HG02884 (cell line): ENCODE data around the gene ING1.
"Not testable (repeated sequence)": the region's sequence is repeated elsewhere in the genome, so short reads cannot be mapped to it uniquely, and the experiment has no call there.

Source experiments
- ATAC-seq: cut with Tn5 transposase; IDR thresholded peaks from one replicate; pipeline ENCODE4 v1.9.1; 2021; ENCODE audit warnings: mild to moderate bottlenecking, moderate library complexity; ENCODE audit not compliant: unreplicated experiment

The ING1 gene

DNA sequence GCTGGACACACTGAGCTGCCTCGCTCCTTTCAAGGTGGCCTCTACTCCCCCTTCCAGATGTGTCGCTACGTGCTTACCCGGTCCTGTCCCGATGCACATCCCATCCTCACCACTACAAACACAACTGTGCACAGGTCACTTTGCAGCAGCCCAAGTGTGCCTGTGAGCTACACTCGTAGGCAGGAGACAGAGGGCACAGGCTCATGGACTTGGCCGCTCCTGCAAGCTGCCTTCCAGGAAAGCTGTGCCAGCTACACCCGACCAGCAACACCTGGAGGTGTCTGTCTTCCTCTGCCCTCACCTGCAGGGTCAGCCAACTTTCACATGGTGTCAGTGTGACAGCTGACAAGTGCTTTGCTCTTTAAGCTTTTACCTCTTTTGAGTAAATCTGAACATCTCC is 23.0 kb upstream of the ING1 start:
- ATAC-seq, result no peak

GRCh38 chr13:110695774-110696173 is 17.7 kb upstream of the ING1 start:
- ATAC-seq, result not testable (repeated sequence)

DNA sequence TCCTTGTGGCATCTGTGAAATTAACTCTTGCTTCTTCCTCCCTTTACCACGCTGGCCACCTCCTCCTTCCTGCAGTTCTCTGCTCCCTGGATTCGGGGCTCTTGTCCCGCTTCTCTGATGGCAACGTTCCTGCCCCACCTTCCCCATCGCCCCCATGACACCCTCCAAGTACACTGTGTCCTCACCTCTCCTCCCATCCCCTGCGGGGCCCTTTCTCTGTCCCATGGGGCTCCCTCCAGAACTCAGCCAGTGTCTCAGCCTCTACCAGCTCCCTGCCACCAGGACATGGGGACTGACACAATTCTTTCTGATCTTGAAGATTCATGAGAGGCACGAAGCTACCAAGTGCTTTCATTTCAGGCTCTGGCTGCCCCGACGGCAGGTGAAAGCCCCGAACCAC is 16.7 kb upstream of the ING1 start:
- ATAC-seq, result no peak

DNA sequence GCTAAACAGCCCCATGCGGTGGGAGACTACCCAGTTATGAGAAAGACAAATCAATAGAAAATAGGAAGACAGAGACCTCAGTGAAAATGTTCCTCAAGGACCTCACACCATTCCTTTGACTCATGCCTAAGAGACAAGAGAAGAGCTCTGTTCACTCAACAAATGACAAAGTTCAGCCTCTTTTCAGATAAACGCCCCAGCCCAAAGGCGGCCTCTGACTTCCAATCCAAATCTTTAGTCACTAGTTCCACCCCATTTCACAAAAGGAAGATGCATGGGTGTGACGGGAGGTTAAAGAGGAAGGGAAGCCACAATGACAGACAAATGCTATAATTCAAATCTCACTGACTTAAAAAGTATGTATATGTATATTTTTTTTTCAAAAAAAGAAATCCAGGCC is 15.7 kb upstream of the ING1 start:
- ATAC-seq, result no peak

- peak; percentile 71 for ATAC-seq
Measured at GRCh38 chr13:110698689-110699088, 14.8 kb upstream of the ING1 start.

GRCh38 chr13:110699148-110700145 is 14.1 kb upstream of the ING1 start:
- no peak for ATAC-seq

DNA sequence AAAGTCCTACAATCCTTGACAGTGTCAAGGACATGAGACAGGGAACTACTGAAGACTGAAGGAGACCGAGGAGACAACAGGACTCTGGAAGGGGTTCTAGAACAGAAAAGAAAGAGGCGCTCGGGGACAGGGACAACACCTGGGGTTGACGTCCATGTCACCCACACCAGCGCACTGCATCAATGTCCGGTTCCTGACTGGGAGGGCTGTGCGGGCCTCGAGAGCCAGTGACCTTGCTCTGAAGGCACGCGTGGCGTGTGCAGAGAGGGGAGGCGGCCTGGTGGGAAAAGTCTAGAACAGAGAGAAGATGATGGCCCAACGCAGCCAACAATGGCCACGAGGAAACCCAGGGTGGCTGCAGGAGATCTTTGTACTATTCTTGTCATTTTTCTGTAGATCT is 13.3 kb upstream of the ING1 start:
- no peak for ATAC-seq

DNA sequence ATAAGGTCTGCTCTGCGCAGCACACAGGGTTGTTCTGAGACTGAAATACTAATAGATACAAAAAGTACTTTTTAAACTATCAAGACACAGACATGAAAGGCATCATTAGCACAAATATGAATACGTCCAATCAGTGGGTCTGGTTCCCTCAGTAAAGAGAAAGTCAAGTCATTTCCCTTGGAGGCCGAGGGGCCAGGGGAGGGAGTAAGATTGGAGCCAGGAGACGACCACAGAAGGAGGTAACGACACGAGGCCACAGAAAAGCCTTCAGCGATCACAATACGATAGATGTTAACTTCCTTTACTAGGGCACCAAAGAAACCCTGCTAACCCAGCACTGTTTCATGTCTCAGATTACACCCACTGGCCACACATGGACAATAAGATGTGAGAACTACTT is 12.9 kb upstream of the ING1 start:
- ATAC-seq, result no peak

- ATAC-seq, result not testable (repeated sequence)
Measured at GRCh38 chr13:110701061-110701460, 12.4 kb upstream of the ING1 start.

GRCh38 chr13:110702089-110702488 is 11.4 kb upstream of the ING1 start:
- ATAC-seq, result no peak

- ATAC-seq, result no peak
Measured at GRCh38 chr13:110702591-110703526, 10.6 kb upstream of the ING1 start.

DNA sequence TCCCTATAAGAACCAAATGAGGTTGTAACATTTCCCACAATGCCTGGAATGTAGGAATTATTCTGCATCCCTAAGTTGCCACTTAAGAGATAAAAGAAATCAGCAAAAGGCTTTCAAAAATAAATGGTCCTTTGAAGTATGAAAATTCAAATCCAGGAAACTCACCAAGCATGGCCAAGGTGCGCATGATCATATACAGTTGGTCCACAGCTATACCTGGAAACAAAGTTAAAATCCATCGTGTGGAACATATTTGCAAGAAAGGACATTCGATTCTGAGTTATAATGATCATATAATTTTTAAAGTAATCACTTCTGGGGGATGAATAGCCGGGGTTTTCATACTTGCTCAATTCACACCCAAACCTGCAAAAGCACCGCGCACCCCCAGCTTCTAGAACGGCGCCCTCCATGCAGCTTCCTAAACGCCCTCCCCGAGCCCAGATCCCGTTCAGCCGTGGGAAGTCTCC is 8.1 kb upstream of the ING1 start:
- no peak for ATAC-seq

GRCh38 chr13:110705826-110706569 is 7.5 kb upstream of the ING1 start, which contains the start of gene CARS2:
TSS of gene CARS2 (minus strand) at chr13:110706116. CDS start at chr13:110706093, 23 bp downstream.
- peak; percentile 91 for ATAC-seq

- no peak for ATAC-seq
Measured at GRCh38 chr13:110706570-110707372, 6.7 kb upstream of the ING1 start.

DNA sequence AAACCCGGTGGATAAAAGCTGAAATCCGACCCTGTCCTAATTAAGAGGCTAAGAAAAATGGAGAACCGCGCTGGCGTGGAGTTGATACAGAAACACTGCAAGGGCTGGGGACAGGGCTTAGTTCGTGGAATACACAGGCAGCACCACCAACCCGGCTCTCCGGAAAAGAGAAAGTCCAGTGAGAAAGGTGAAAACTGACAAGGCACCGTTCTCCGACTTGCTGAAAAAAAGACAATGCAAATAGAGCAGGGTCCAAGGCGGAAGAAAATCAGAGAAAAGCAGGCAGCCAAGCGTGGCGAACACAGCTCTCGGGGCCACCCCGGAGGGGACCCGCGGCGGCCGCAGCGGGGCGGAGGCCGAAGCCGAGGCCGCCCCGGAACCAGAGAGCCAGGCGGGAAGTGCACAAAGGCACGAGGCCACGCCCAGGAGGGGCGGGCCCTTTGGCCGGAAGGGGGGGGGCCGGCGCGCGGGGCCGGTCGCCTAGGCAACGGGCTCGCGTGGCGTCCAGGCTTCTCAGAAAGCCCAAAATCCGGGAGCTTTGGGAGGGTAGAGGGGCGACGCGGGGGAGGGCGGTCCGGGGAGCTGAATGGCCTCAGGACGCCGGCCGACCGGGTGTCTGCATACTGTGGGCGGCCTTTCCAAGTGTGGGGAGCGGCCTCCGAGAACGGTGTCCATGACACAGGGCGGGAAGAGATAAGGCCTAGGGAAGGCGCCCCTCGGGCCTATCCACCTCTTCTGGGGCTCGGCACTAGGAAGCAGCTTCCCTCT is 1.2 kb upstream of the ING1 start:
- peak; percentile 23 for ATAC-seq

DNA sequence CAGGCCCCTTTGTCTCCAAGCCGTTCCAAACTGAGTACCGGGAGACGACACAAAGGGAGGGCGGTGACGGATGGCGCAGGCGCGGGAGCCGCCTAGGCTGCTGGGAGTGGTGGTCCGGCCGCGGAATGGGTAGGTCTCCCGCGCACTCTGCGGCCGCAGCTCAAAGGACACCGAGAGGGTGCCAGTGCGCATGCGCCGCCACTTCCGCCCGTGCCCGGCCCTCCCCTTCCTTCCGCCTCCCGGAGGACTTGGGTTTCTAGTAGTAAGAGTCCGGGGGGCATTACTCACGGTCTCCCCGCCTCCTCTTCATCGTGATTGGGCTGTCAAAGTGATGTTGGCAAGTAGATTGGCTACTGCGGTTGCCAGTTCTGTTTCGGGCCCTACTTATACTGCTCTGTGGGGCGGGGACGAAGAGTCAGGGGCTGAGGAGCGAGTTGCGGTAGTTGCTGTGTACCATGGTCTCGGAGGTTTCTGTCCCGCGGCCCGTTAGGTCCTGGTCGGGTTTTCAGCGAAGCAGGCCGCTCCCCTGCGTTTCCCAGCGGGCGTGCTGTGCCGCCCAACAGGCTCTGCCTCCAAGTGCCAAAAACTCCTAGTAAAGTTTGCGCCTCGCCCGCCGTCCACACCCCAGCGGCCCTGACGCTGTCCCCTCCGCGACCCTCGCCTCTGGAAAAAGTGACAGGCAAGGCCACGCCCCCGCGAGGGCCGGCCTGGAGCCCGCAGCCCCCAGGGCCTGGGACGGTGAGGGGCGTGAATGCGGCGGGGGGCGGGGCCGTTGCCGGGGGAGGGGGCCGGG is 455 bp upstream of the ING1 start:
- ATAC-seq, result peak; percentile 46

DNA sequence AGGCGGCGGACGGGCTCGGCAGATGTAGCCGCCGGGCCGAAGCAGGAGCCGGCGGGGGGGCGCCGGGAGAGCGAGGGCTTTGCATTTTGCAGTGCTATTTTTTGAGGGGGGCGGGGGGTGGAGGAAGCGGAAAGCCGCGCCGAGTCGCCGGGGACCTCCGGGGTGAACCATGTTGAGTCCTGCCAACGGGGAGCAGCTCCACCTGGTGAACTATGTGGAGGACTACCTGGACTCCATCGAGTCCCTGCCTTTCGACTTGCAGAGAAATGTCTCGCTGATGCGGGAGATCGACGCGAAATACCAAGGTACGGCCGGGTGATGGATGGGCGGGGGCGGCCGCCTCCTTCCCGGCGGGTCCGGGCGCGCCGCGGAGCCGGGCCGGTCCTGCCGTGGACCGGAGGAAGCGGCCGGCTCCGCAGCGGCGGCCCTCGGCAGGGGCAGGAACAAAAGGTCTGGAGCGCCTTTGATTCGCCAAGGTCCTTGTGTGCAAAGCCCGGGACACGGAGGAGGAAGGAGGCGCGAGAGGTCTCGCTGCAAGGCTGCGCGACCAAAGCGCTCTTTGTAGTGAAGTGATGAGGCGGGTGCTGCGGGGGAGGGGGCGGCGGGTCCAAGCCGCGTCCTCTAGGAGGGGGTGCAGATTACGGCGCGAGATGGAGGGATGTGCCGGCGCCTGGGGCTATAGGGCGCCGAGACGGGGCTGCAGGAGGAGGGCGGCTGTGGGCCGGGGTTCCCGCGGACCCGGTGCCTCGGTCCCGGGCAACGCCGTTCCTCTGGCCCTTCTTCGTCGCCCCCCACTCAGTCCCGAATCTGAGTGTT is 689 bp downstream of the ING1 start:
- no peak for ATAC-seq
